LNCaP clone FGC (cell line): ENCODE data around the gene ZNF544.

Source experiments
- DNase-seq: peaks from one replicate; pipeline ENCODE4 v3.0.0-alpha.2; 2011; ENCODE audit warnings: low read depth
- H3K4me3 ChIP-seq: 2 replicates; pipeline ENCODE4 v1.5.1; 2011; ENCODE audit warnings: mild to moderate bottlenecking, low read depth, low read length, control low read depth
- CTCF ChIP-seq: IDR thresholded peaks from 2 replicates; pipeline ENCODE4 v1.5.1; 2012; ENCODE audit warnings: mild to moderate bottlenecking; ENCODE audit not compliant: control insufficient read depth, insufficient read depth; ENCODE audit errors: extremely low read depth

ZNF544 gene

GRCh38 chr19:58228585-58229254 lies at the start of gene ZNF544:
Gene ZNF544, plus strand, starts transcription at chr19:58228914. Its CDS starts 15,110 bp downstream, at chr19:58244024.
- DNase-seq = peak; percentile 39
- H3K4me3 ChIP-seq = peak within 1 kb of the TSS; percentile 87
- TF ChIP-seq CTCF = no peak

DNA sequence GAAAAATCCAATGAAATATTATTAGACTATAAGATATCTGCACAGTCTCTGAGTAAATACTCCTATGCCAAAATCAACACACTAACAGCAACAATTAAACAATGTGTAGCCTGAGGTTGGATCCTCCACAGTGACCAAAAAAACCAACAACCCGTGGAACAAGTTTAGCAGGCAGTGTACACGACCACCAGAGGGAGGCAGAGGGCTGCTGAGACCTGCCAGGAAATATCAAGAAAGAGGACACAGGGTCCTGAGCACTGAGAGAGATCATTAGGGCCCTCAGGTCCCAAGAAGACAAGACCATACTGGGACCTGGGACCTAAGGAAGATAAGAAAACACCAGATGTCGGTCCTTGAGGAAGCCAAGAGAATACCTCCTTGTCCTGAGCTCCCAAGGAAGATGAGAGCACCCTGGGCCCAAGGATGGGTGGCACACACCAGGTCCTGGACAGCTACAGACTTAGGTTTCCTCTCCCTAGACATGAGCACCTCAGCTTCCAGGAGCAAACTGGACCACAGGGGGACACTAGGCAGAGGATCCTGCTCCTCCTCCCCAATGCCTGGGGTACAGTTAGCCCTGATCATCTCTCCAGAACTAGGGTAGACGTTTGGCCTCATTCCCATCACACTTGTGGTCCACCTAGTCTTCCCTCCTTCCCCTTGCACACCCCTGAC lies 46.7 kb upstream of the ZNF544 start:
- peak; percentile 90 for DNase-seq
- peak; percentile 60 for TF ChIP-seq CTCF
- peak overlapping the region; percentile 76 for H3K4me3 ChIP-seq

GRCh38 chr19:58182577-58182988 lies 46.1 kb upstream of the ZNF544 start:
- peak overlapping the region; percentile 76 for H3K4me3 ChIP-seq
- DNase-seq = no peak
- TF ChIP-seq CTCF = no peak

- H3K4me3 ChIP-seq = peak within 1 kb of the TSS; percentile 76
- peak; percentile 87 for DNase-seq
- no peak for TF ChIP-seq CTCF
These were observed 45.5 kb upstream of the ZNF544 start, which contains the start of gene ZNF274 for GRCh38 chr19:58182989-58183816. Gene ZNF274, plus strand, starts transcription at chr19:58183061. Its CDS starts 905 bp downstream, at chr19:58183966.

- no peak for DNase-seq
- peak overlapping the region; percentile 76 for H3K4me3 ChIP-seq
- TF ChIP-seq CTCF = no peak
These were observed 44.9 kb upstream of the ZNF544 start for GRCh38 chr19:58183817-58184215.

DNA sequence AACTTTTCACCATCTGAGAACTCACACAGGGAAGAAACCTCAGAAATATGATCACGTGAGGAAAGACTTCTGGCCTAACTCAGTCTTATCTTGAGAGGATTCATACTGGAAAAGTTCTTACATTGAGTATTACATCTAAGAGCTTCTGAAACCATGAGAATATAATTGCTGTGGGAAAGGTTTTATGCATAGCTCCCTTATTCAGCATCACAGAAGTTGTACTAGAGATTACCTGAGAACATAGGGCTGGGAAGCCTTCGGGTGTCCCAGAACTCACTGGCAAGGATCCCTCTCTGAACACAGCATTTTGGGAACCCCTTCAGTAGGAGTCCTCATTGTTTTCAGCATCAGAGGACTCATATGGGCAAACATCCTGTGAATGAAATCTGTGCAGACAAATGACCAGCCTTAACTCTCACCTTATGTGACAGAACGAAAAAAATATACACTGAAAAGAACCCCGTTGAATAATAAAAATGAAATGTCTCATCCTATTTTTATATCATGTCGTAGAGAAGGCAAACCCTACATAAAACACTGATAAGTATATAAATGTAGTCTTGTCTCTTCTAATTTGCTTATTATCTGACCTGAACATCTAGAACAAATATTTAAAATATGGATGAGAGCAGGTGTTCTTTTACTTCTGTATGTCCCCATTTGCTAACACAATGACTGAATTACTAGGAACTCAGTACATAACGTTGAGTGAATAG lies 31.7 kb upstream of the ZNF544 start:
- no peak overlapping the region for H3K4me3 ChIP-seq
- no peak for DNase-seq
- no peak for TF ChIP-seq CTCF
